ACC112 (cell line): Measurements from ENCODE around the gene BLACAT1.
A peak's percentile ranks its signal among the peaks of the same experiment; 100 is the strongest.
"Not testable (repeated sequence)": the region's sequence is repeated elsewhere in the genome, so short reads cannot be mapped to it uniquely, and the experiment has no call there.

Experiments
- H2AFZ ChIP-seq: fragments of 200-600 bp; sonication (generic); one replicate; pipeline ENCODE4 v1.6.0; 2017; ENCODE audit warnings: antibody characterized with exemption, low read length; ENCODE audit not compliant: unreplicated experiment
- H3K27ac ChIP-seq: fragments of 200-600 bp; sonication (generic); 2 replicates; pipeline ENCODE4 v1.5.1; 2014; ENCODE audit warnings: low read depth, mild to moderate bottlenecking, antibody characterized with exemption, low read length, moderate library complexity
- H3K27me3 ChIP-seq: fragments of 200-600 bp; sonication (generic); 2 replicates; pipeline ENCODE4 v1.6.1; 2014; ENCODE audit warnings: mild to moderate bottlenecking, antibody characterized with exemption, low read length, moderate library complexity, mixed read lengths; ENCODE audit not compliant: insufficient read depth
- H3K36me3 ChIP-seq: fragments of 200-600 bp; sonication (generic); 2 replicates; pipeline ENCODE4 v1.6.1; 2016; ENCODE audit warnings: mild to moderate bottlenecking, antibody characterized with exemption, low read length, moderate library complexity, mixed read lengths; ENCODE audit not compliant: insufficient read depth
- H3K4me1 ChIP-seq: fragments of 200-600 bp; sonication (generic); one replicate; pipeline ENCODE4 v1.6.1; 2016; ENCODE audit warnings: low read length, mixed read lengths; ENCODE audit not compliant: insufficient read depth, unreplicated experiment, control insufficient read depth
- H3K4me3 ChIP-seq: fragments of 200-600 bp; sonication (generic); 2 replicates; pipeline ENCODE4 v1.5.1; 2014; ENCODE audit warnings: mild to moderate bottlenecking, low read depth, low read length
- H3K79me2 ChIP-seq: fragments of 200-600 bp; sonication (generic); one replicate; pipeline ENCODE4 v1.6.0; 2016; ENCODE audit warnings: low read length; ENCODE audit not compliant: control insufficient read depth, unreplicated experiment, insufficient read depth

Gene BLACAT1

DNA sequence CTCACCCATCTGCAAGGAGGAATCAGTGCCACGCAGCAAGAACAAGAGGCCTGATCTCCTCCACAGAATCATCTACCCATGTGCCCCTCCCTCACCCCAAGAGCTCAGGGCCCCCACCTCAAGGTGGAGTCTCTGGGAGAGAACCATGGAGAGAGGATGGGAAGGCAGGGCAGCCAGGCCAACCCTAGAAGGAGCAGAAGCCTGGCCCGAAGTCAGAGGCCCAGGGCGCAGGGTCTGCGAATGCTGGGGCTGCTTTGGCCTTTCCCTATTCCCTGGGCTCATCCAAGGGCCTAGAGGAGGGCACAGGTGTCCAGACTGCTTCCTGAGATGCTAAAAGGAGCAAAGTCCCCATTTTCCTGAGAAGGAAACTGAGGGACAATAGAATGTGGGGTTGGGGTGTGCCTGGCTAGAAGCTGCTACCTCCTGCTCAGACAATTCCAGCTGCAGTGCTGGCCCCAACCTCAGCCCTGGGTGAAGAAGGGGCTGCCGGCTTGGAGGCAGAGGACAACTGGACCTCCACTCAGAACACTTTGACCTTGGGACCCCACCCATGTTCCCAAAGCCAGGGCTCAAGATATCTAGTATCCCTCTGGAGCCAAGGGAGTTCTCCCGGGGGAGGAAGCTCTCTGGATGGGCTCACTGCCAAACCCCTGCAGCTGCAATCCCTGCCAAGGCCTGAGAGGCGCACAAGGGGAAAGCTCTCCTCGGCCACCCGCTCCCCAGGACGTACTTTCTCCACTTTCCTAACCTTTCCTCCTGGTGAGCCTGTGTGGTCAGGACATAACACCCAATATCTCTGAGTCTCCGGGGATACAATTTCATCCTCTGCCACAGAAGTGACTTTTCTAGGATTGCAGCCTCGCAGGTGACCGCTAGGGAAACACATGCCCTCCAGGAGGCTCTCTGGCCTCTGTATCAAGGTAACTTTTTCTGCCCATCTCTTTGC is 17.4 kb downstream of the BLACAT1 start:
- peaks cover 3% of the 10 kb centered on the region for H3K4me1 ChIP-seq

DNA sequence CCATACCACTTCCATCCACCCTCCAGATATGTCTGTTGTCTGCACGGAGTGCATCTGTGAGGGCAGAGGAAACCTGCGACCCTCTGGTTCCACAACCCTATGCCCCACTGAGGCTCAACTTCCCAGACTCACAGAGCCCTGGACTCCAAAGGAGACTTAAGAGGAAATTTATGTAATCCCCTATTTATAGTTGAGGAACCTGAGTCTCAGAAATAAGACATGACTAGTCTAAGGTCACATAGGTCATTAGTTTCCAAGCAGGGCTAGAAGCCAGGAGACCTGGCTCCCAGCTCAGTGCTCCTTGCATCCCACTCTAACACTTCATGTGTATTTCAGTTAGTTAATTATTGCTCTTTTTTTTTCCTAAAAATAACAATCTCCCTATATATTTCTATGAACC is 18.3 kb downstream of the BLACAT1 start:
- Histone ChIP-seq H3K79me2 (no peaks in the 10 kb centered on the region), H3K27ac (no peak overlapping the region), H3K36me3 (no peaks in the 10 kb centered on the region), H3K4me1 (peaks cover 3% of the 10 kb centered on the region), H3K27me3 (peaks cover 55% of the 10 kb centered on the region), H3K4me3 (no peak overlapping the region), H2AFZ (no peak overlapping the region)

More for the DNA sequence above, 17.4 kb downstream of the BLACAT1 start:
- H3K27me3 ChIP-seq = peaks cover 55% of the 10 kb centered on the region
- no peak overlapping the region for H2AFZ ChIP-seq
- H3K36me3 ChIP-seq = no peaks in the 10 kb centered on the region
- no peak overlapping the region for H3K4me3 ChIP-seq
- no peaks in the 10 kb centered on the region for H3K79me2 ChIP-seq
- no peak overlapping the region for H3K27ac ChIP-seq

DNA sequence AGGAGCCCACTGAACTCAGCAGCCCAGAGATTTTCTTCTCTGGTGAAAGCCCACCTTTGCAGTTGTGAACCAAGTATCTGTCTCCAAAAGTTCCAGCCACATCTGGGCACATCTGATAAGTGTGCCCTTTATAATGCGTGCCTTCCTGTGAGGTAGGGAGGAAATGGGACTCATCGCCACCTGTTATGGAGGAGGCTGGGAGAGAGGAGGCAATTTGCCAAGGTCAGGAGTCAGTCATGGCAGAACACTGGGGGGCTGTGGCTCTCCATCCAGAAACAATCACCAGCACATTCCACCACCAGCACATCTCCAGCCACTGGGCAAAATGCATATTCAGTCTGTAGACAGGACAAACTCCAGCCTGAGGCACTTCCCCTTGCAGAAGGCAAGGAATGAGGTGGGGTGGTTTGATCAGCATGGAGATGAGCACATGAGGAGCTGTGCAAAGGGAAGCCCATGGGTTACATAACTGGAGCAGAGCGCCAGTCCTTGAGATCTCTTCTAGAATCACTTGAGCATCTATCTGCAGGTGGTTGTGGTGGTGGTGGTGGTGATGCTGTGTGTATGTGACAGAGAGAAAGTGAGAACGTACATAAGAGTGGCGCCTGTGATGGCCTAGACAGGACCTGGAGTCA is 19.0 kb downstream of the BLACAT1 start:
- Histone ChIP-seq H3K27ac (no peak overlapping the region), H3K36me3 (no peaks in the 10 kb centered on the region), H3K27me3 (peaks cover 62% of the 10 kb centered on the region), H3K4me1 (peaks cover 3% of the 10 kb centered on the region), H3K79me2 (no peaks in the 10 kb centered on the region), H2AFZ (no peak overlapping the region), H3K4me3 (no peak overlapping the region)

DNA sequence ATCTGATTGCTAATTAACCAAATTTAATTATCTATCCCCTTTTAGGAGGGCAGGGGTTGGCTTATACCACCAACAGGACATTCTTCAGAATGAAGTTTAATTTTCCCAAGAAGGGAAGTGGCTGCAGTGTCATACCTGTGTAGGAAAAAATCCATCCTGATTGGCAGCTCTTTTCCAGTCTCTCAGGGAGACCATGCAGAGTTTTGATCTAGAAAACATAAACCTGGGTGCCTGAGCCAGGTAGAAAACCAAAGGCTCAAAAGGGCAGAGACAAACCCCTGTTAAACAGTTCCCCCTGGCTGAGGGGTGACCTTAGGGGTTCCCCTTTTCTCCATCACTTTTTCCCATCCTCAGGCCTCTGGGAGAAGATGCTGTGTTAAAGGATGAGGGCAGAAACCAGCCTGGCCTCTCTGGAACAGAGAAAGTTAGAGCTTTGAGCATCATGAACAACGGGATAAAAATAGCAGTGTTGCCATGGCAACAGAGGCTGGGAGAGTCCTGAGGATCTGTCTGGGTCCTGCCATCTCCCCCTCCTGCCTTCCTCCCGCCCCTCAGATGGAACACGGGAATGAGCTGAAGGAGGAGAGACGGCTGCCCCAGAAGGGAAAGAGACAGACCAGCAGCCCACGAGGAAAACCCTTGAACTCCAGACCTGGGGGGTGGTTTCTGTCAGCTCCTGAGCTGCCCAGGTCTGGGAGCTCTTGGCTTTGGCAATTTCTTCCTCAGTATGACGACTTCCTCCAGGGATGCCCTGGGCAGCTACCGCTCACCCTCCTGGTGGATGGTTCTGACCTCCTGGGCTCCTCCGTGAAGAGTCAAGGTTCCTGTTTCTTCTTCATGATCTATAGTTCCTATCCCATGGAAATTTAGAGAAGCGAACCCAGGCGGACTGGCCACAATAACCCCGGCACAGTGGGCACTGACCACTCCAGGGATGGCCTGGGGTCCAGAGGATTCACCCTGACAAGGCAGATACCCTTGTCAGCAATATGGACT is 20.0 kb downstream of the BLACAT1 start:
- H3K79me2 ChIP-seq = no peaks in the 10 kb centered on the region
- no peak overlapping the region for H3K4me3 ChIP-seq
- H2AFZ ChIP-seq = no peak overlapping the region
- H3K36me3 ChIP-seq = no peaks in the 10 kb centered on the region
- peaks cover 3% of the 10 kb centered on the region for H3K4me1 ChIP-seq
- H3K27ac ChIP-seq = no peak overlapping the region
- peaks cover 64% of the 10 kb centered on the region for H3K27me3 ChIP-seq

DNA sequence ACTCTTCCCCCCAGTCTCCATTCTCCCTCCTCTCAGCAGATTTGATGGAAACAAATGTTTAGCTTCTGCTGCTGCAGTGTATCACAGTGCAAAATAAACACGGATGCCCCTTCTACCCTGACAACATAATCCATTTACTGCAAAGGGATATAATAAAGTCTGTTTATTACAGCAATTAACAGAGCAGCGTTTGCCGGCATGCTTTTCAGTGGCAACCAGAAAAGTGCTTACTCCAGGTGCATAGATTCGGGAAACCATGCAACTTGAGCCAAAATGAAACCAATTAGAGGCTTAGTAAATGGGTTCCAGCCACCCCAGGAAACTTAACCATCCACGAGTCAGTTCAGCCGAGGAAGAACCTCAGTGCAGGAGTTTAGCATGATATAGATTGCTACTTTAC is 21.1 kb downstream of the BLACAT1 start:
- H3K4me3 ChIP-seq = no peak overlapping the region
- H3K27me3 ChIP-seq = peaks cover 61% of the 10 kb centered on the region
- H3K4me1 ChIP-seq = peaks cover 3% of the 10 kb centered on the region
- no peaks in the 10 kb centered on the region for H3K79me2 ChIP-seq
- H2AFZ ChIP-seq = no peak overlapping the region
- H3K27ac ChIP-seq = no peak overlapping the region
- H3K36me3 ChIP-seq = no peaks in the 10 kb centered on the region

DNA sequence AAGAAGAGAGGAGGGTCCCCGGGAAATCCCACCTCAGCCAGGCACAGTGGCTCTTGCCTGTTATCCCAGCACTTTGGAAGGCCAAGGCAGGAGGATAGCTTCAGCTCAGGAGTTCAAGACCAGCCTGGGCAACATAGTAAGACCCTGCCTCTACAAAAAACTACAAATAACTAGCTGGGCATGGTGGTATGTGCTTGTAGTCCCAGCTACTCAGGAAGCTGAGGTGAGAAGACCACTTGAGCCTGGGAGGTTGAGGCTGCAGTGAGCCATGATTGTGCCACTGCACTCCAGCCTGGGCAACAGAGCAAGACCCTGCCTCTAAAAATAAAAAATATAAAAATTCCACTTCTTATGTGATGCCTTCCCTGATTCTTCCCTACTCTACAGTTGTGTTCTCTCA is 23.2 kb downstream of the BLACAT1 start:
- not testable (repeated sequence) for H3K36me3 ChIP-seq, H3K79me2 ChIP-seq, H3K4me1 ChIP-seq, H2AFZ ChIP-seq, H3K4me3 ChIP-seq, H3K27ac ChIP-seq
- peaks cover 64% of the 10 kb centered on the region for H3K27me3 ChIP-seq

DNA sequence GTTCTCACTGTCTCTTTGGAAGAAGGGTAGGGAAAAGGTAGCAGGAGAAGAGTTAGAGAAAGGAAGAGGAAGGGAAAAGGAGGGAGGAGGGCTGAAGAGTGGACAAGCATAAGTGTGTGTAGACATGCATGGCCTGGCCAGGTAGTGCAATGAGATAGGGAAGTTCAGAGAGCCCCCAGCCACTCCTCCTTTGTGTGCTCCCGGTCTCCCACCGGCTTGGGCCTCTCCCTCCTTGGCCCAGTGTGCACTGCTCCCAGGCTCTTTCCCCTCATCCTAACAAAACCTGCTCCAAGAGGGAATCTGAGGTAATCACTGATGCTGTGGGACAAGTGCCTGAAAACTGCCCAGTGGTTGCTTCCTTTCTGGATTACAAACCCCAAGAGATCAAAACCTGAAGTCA is 23.7 kb downstream of the BLACAT1 start:
- no peak overlapping the region for H3K27ac ChIP-seq
- H3K27me3 ChIP-seq = peaks cover 62% of the 10 kb centered on the region
- no peaks in the 10 kb centered on the region for H3K4me1 ChIP-seq
- H2AFZ ChIP-seq = no peak overlapping the region
- no peaks in the 10 kb centered on the region for H3K36me3 ChIP-seq
- H3K79me2 ChIP-seq = no peaks in the 10 kb centered on the region
- no peak overlapping the region for H3K4me3 ChIP-seq

DNA sequence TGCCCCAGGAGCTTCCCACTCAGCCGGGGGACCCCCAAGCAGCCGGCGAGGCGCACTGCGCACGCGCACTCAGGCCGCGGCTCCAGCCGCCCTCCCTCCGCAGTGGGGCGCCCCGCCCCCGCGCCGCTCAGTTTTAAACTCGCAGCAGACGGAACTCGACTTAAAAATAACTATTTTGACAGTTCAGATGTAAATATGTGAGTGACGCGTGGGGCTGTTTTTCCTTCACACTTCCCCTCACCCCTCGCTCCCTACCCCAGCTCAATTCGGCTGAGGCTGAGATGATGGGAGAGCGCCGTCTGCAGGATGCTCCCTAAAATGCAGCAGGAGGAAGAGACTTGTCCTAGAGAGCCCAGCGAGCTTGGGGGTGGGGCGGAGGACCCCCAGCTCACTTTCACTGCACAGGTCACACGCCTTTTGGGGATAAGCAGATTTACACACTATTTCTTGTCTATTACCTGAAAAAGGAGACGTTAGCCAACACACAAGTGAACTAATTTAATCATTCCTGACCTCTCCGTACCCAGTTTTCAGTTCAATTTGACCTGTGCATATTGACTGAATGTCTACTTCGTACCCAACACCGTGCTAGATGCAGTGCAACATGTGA is 25.0 kb downstream of the BLACAT1 start:
- no peaks in the 10 kb centered on the region for H3K36me3 ChIP-seq
- no peak overlapping the region for H3K27ac ChIP-seq
- H3K4me1 ChIP-seq = no peaks in the 10 kb centered on the region
- no peaks in the 10 kb centered on the region for H3K79me2 ChIP-seq
- peaks cover 62% of the 10 kb centered on the region for H3K27me3 ChIP-seq
- peak overlapping the region; percentile 79 for H3K4me3 ChIP-seq
- peak overlapping the region; percentile 90 for H2AFZ ChIP-seq

DNA sequence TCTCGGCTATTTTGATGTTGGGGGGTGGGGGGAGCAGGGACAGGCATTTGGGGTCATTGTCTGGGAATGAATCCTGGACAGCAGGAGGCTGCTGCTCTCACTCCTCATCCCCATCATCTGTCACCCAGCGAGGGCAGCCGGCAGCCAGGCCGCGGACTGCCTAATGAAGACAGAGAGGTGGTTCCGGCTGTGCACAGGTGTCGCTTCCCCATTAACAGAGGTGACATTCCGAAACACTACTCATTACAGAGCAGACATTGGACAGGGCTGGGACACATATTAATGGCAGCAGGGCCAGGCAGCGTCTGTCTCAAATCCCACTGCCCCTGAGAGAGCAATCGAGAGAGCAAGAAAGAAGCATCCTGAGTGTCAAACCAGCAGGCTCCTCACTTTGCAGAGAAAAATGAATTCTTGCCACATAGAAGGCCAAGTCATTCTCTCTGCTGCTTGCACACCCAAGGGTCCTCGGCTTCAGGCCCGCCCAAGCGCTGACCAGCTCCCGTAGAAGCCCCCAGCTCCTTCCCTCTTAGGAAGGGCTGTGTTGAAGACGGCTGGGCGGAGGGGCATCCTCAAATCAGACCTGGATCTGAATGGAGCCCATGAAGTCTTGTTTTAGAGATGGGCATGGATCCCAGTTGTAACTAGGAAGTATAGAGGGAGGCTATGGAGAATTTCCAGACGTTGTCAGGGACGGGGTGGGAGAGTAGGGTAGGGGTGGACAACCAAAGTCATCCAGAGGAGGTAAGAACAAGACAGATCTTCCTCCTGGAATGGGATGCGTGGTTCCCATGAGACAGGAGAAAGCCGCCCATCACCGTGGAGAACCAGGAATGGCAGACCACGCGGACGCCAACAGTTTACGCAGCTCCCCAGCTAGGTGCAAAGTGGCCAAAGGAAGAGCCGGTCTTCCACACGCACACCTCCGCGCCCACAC is 25.8 kb downstream of the BLACAT1 start:
- Histone ChIP-seq H3K27ac (no peak overlapping the region), H3K36me3 (no peaks in the 10 kb centered on the region), H3K27me3 (peaks cover 62% of the 10 kb centered on the region), H3K4me3 (peak overlapping the region; percentile 79), H2AFZ (peak overlapping the region; percentile 90), H3K4me1 (no peaks in the 10 kb centered on the region), H3K79me2 (no peaks in the 10 kb centered on the region)
